ENCODE data around the gene PEX19.

Gene PEX19

GRCh38 chr1:160284782-160285344 is at the start of gene PEX19 (continued):
- no peak for TF ChIP-seq ZBTB49 (tag by site-specific recombination; IDR thresholded peaks at IDR 0.05; ENCODE audit: low read depth)
- TF ChIP-seq ZNF660 (tag by site-specific recombination; IDR thresholded peaks at IDR 0.05) = no peak
- peak; percentile 69; the same call in 1 of the 2 replicates for TF ChIP-seq KLF8 (tag by site-specific recombination; IDR thresholded peaks at IDR 0.05)
- TF ChIP-seq ZNF692 (tag by site-specific recombination; IDR thresholded peaks at IDR 0.05) = 0 out of 2 replicates have a peak, but pooled peaks have one; percentile 24
- no peak for TF ChIP-seq ZNF645 (tag by site-specific recombination; IDR thresholded peaks at IDR 0.05)
- TF ChIP-seq REST (tag by site-specific recombination; IDR thresholded peaks at IDR 0.05) = peak; percentile 39; the same call in 1 of the 2 replicates
- no peak for TF ChIP-seq ZNF366 (tag by site-specific recombination; conservative IDR thresholded peaks at IDR 0.05)
- no peak for TF ChIP-seq SCRT2 (tag by site-specific recombination; IDR thresholded peaks at IDR 0.05)
- TF ChIP-seq ZNF560 (tag by site-specific recombination; IDR thresholded peaks at IDR 0.05; ENCODE audit: borderline replicate concordance) = no peak
- no peak for TF ChIP-seq ZNF707 (tag by site-specific recombination; IDR thresholded peaks at IDR 0.05)
- no peak for TF ChIP-seq ZBTB48 (tag by site-specific recombination; IDR thresholded peaks at IDR 0.05)
- TF ChIP-seq FEZF1 (tag by site-specific recombination; IDR thresholded peaks at IDR 0.05) = no peak
- no peak for TF ChIP-seq ZNF416 (tag by site-specific recombination; IDR thresholded peaks at IDR 0.05)
- peak; percentile 91 for TF ChIP-seq KLF16 (tag by site-specific recombination; IDR thresholded peaks at IDR 0.05)
- no peak for TF ChIP-seq ZNF830 (tag by site-specific recombination; IDR thresholded peaks at IDR 0.05; ENCODE audit: low read depth)
- TF ChIP-seq ZXDB (tag by site-specific recombination; IDR thresholded peaks at IDR 0.05) = peak; percentile 48; the same call in 1 of the 2 replicates
- TF ChIP-seq OVOL3 (tag by site-specific recombination; IDR thresholded peaks at IDR 0.05) = no peak
- no peak for TF ChIP-seq ZBTB7A (tag by site-specific recombination; IDR thresholded peaks at IDR 0.05; ENCODE audit: low read depth)
- TF ChIP-seq ZNF132 (tag by site-specific recombination; IDR thresholded peaks at IDR 0.05; ENCODE audit: borderline replicate concordance) = no peak
- no peak for TF ChIP-seq ZNF112 (tag by site-specific recombination; IDR thresholded peaks at IDR 0.05)
- TF ChIP-seq ZNF501 (tag by site-specific recombination; IDR thresholded peaks at IDR 0.05) = 0 out of 2 replicates have a peak, but pooled peaks have one; percentile 33
- peak; percentile 60; the same call in 1 of the 2 replicates for TF ChIP-seq SP7 (tag by site-specific recombination; IDR thresholded peaks at IDR 0.05)
- no peak for TF ChIP-seq ZNF791 (tag by site-specific recombination; IDR thresholded peaks at IDR 0.05)
- TF ChIP-seq ZNF175 (tag by site-specific recombination; IDR thresholded peaks at IDR 0.05) = no peak
- TF ChIP-seq ZBTB8A (tag by site-specific recombination; IDR thresholded peaks at IDR 0.05) = 0 out of 2 replicates have a peak, but pooled peaks have one; percentile 45
- TF ChIP-seq ZNF747 (tag by site-specific recombination; IDR thresholded peaks at IDR 0.05) = no peak
- TF ChIP-seq YY1 (tag by site-specific recombination; IDR thresholded peaks at IDR 0.05) = peak; percentile 93
- TF ChIP-seq PATZ1 (tag by site-specific recombination; IDR thresholded peaks at IDR 0.05) = peak; percentile 76
- no peak; the same call in 1 of the 2 replicates for TF ChIP-seq ZNF561 (tag by site-specific recombination; IDR thresholded peaks at IDR 0.05; ENCODE audit: borderline replicate concordance)
- TF ChIP-seq KLF9 (tag by site-specific recombination; IDR thresholded peaks at IDR 0.05; ENCODE audit: low read depth) = peak; percentile 96
- 0 out of 2 replicates have a peak, but pooled peaks have one; percentile 53 for TF ChIP-seq ZNF324 (tag by site-specific recombination; IDR thresholded peaks at IDR 0.05)
- peak; percentile 34; the same call in 1 of the 2 replicates for TF ChIP-seq GLIS1 (tag by site-specific recombination; IDR thresholded peaks at IDR 0.05)
